ENCODE data around the gene B4GALNT4. TPM values are rescaled to one million over a fixed set of nuclear protein-coding genes. Genes with fewer than 3 reads are reported as not detected.
A peak's percentile ranks its signal among the peaks of the same experiment; 100 is the strongest.
"Not testable (repeated sequence)": the region's sequence is repeated elsewhere in the genome, so short reads cannot be mapped to it uniquely, and the experiment has no call there.

Gene B4GALNT4
- total RNA-seq, 1 donor from 2014 or later = 0.40 TPM

GRCh38 chr11:391117-392017, 22.1 kb downstream of the B4GALNT4 start:
- DNase-seq (ENCODE audit: low read depth) = no peak

- DNase-seq (ENCODE audit: low read depth) = no peak
Measured at GRCh38 chr11:392102-392777, 22.9 kb downstream of the B4GALNT4 start.

- peak; percentile 71 for DNase-seq (ENCODE audit: low read depth)
Measured at GRCh38 chr11:393219-394033, 24.1 kb downstream of the B4GALNT4 start.

GRCh38 chr11:394034-394857, 24.9 kb downstream of the B4GALNT4 start, which contains the start of gene PKP3:
PKP3 (plus strand) TSS chr11:394209; CDS start chr11:394293, 84 bp downstream.
- DNase-seq (ENCODE audit: low read depth) = peak; percentile 60

- DNase-seq (ENCODE audit: low read depth) = no peak
Measured at GRCh38 chr11:394858-395655, 25.8 kb downstream of the B4GALNT4 start.

GRCh38 chr11:395866-396265, 26.6 kb downstream of the B4GALNT4 start:
- peak; percentile 40 for DNase-seq (ENCODE audit: low read depth)

- peak; percentile 60 for DNase-seq (ENCODE audit: low read depth)
Measured at GRCh38 chr11:396511-396947, 27.2 kb downstream of the B4GALNT4 start.

- peak; percentile 76 for DNase-seq (ENCODE audit: low read depth)
Measured at GRCh38 chr11:396948-397548, 27.7 kb downstream of the B4GALNT4 start.

- DNase-seq (ENCODE audit: low read depth) = no peak
Measured at GRCh38 chr11:398826-399225, 29.5 kb downstream of the B4GALNT4 start.

GRCh38 chr11:399731-400211, 30.5 kb downstream of the B4GALNT4 start:
- DNase-seq (ENCODE audit: low read depth) = no peak

- DNase-seq (ENCODE audit: low read depth) = no peak
Measured at GRCh38 chr11:400241-400689, 31.0 kb downstream of the B4GALNT4 start.

- not testable (repeated sequence) for DNase-seq (ENCODE audit: low read depth)
Measured at GRCh38 chr11:401196-401595, 31.9 kb downstream of the B4GALNT4 start.

- no peak for DNase-seq (ENCODE audit: low read depth)
Measured at GRCh38 chr11:403021-403760, 33.9 kb downstream of the B4GALNT4 start.

GRCh38 chr11:403761-404431, 34.6 kb downstream of the B4GALNT4 start:
- DNase-seq (ENCODE audit: low read depth) = no peak

- DNase-seq (ENCODE audit: low read depth) = no peak
Measured at GRCh38 chr11:404551-405264, 35.4 kb downstream of the B4GALNT4 start.

- DNase-seq (ENCODE audit: low read depth) = no peak
Measured at GRCh38 chr11:405323-405953, 36.1 kb downstream of the B4GALNT4 start.
